Measurements from ENCODE around the gene PPHLN1. TPM values are rescaled to one million over a fixed set of nuclear protein-coding genes. Genes with fewer than 3 reads are reported as not detected.

The PPHLN1 gene
- total RNA-seq, 1 donor from 2014 or later: 59.7 TPM

GRCh38 chr12:42410340-42410739 is 84.4 kb downstream of the PPHLN1 start:
- Mint-ChIP-seq H3K4me3 (no peak overlapping the region), H3K27me3 (no peaks in the 10 kb centered on the region), H3K36me3 (peaks cover 26% of the 10 kb centered on the region), H3K9me3 (no peaks in the 10 kb centered on the region), H3K4me1 (ENCODE audit: unreplicated experiment) (no peaks in the 10 kb centered on the region), H3K27ac (no peak overlapping the region)
- no peak for DNase-seq (ENCODE audit: extremely low spot score, unreplicated experiment)
- no peak for TF ChIP-seq CTCF (conservative IDR thresholded peaks at IDR 0.05)

GRCh38 chr12:42420395-42420794 is 94.4 kb downstream of the PPHLN1 start:
- Mint-ChIP-seq H3K9me3 (no peaks in the 10 kb centered on the region), H3K27me3 (no peaks in the 10 kb centered on the region), H3K27ac (no peak overlapping the region), H3K4me1 (ENCODE audit: unreplicated experiment) (peaks cover 7% of the 10 kb centered on the region), H3K36me3 (peaks cover 12% of the 10 kb centered on the region), H3K4me3 (no peak overlapping the region)
- no peak for DNase-seq (ENCODE audit: extremely low spot score, unreplicated experiment)
- no peak for TF ChIP-seq CTCF (conservative IDR thresholded peaks at IDR 0.05)

- no peaks in the 10 kb centered on the region for H3K9me3 Mint-ChIP-seq
- peaks cover 13% of the 10 kb centered on the region for H3K4me1 Mint-ChIP-seq (ENCODE audit: unreplicated experiment)
- DNase-seq (ENCODE audit: extremely low spot score, unreplicated experiment): no peak
- no peak for TF ChIP-seq CTCF (conservative IDR thresholded peaks at IDR 0.05)
- H3K4me3 Mint-ChIP-seq: no peak overlapping the region
- H3K27ac Mint-ChIP-seq: no peak overlapping the region
- peaks cover 7% of the 10 kb centered on the region for H3K36me3 Mint-ChIP-seq
- no peaks in the 10 kb centered on the region for H3K27me3 Mint-ChIP-seq
These were observed 96.1 kb downstream of the PPHLN1 start for GRCh38 chr12:42421844-42422779.

GRCh38 chr12:42422785-42423184 is 96.8 kb downstream of the PPHLN1 start:
- DNase-seq (ENCODE audit: extremely low spot score, unreplicated experiment): no peak
- Mint-ChIP-seq H3K4me1 (ENCODE audit: unreplicated experiment) (peaks cover 13% of the 10 kb centered on the region), H3K36me3 (peaks cover 14% of the 10 kb centered on the region), H3K4me3 (no peak overlapping the region), H3K27me3 (no peaks in the 10 kb centered on the region), H3K27ac (no peak overlapping the region), H3K9me3 (no peaks in the 10 kb centered on the region)
- TF ChIP-seq CTCF (conservative IDR thresholded peaks at IDR 0.05): no peak

- Mint-ChIP-seq H3K9me3 (no peaks in the 10 kb centered on the region), H3K4me3 (no peak overlapping the region), H3K4me1 (ENCODE audit: unreplicated experiment) (peaks cover 9% of the 10 kb centered on the region), H3K27me3 (no peaks in the 10 kb centered on the region), H3K36me3 (peaks cover 17% of the 10 kb centered on the region), H3K27ac (no peak overlapping the region)
- no peak for DNase-seq (ENCODE audit: extremely low spot score, unreplicated experiment)
- TF ChIP-seq CTCF (conservative IDR thresholded peaks at IDR 0.05): no peak
These were observed 100.8 kb downstream of the PPHLN1 start for GRCh38 chr12:42426746-42427145.

All from type B pancreatic cell (in vitro differentiated cells).